Ovary (tissue), 3 donors: ENCODE data around the gene AFAP1L1.

Source experiments
- EP300 ChIP-seq: sonication (generic); formaldehyde crosslinking; IDR thresholded peaks from one replicate; pipeline ENCODE4 v1.6.1; 2017; ENCODE audit warnings: antibody characterized with exemption
- TF ChIP-seq, protein P1 (sequence below), 3 donors: fragments of 450-650 bp in 2 of 3; fragments of 200-600 bp in 1 of 3; IDR thresholded peaks; one replicate each; pipeline versions ENCODE4 v1.5.1 to v1.8.0; 2016 to 2022; ENCODE audit warnings: antibody characterized with exemption in 3 of 3, mild to moderate bottlenecking in 1 of 3
- donor health status: DM: no; HTN: no; CAD: no.

DNA sequence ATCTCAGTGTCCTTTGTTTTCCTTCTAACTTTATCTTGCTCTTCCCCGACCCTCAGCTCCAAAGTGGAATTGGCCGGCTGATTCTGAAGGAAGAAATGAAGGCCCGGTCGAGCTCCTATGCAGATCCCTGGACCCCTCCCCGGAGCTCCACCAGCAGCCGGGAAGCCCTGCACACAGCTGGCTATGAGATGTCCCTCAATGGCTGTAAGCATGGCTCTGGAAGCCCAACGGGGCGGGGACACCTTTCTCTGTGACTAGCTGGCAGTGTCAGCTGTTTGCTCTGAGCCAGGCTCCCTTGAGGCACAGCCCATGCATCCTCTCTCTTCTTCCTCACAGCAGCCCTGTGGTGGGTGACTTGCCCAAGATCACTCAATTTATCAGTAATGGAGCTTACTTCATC, 23.9 kb upstream of the AFAP1L1 start:
- TF ChIP-seq, protein P1, sequence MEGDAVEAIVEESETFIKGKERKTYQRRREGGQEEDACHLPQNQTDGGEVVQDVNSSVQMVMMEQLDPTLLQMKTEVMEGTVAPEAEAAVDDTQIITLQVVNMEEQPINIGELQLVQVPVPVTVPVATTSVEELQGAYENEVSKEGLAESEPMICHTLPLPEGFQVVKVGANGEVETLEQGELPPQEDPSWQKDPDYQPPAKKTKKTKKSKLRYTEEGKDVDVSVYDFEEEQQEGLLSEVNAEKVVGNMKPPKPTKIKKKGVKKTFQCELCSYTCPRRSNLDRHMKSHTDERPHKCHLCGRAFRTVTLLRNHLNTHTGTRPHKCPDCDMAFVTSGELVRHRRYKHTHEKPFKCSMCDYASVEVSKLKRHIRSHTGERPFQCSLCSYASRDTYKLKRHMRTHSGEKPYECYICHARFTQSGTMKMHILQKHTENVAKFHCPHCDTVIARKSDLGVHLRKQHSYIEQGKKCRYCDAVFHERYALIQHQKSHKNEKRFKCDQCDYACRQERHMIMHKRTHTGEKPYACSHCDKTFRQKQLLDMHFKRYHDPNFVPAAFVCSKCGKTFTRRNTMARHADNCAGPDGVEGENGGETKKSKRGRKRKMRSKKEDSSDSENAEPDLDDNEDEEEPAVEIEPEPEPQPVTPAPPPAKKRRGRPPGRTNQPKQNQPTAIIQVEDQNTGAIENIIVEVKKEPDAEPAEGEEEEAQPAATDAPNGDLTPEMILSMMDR (IDR thresholded peaks at IDR 0.05), result no peak
- TF ChIP-seq EP300, result no peak
